ENCODE measurements around the gene ANKRD44.

- TF ChIP-seq CTCF (IDR thresholded peaks at IDR 0.05; ENCODE audit: low read depth, low read length, poor library complexity, severe bottlenecking) (no peak), EZH2phosphoT487 (IDR thresholded peaks at IDR 0.05; ENCODE audit: borderline replicate concordance, low read length) (no peak)
Observed at GRCh38 chr2:197250084-197250397, 60.5 kb downstream of the ANKRD44 start.

Data from DOHH2 (cell line).